ENCODE results near the gene APOL6.

DNA sequence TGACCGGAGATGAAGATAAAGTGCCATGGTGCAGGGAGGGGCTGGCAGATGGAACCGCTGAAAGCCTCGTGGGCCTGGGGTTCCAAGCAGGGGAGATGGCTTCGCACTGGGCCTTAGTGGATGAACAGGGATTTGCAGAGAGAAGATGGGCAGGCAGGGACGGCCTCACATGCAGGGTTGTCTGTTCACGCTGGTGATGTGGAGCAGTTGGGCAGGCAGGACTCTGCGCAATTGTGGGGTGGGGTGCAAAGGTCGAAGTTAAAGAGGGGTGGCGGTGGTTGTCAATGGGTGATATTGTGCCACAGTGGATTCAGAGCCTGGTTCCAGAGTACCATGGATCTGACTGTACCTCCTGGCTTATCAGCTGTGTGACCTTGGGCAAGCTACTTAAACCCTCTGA, 39.0 kb upstream of the APOL6 start:
- TF ChIP-seq EZH2 (IDR thresholded peaks at IDR 0.05; ENCODE audit: insufficient read depth, poor library complexity, severe bottlenecking) (no peak), EZH2phosphoT487 (IDR thresholded peaks at IDR 0.05; ENCODE audit: insufficient read depth, low read depth) (no peak)
